NCI-H1092 (cell line): Measurements from ENCODE around the gene TEX26.

Experiments used
- DNase-seq: peaks from one replicate; lab custom pipeline; 2025; lab: John Stamatoyannopoulos, UW

The TEX26 gene

GRCh38 chr13:31011901-31012654 is 79.6 kb downstream of the TEX26 start:
- no peak for DNase-seq

DNA sequence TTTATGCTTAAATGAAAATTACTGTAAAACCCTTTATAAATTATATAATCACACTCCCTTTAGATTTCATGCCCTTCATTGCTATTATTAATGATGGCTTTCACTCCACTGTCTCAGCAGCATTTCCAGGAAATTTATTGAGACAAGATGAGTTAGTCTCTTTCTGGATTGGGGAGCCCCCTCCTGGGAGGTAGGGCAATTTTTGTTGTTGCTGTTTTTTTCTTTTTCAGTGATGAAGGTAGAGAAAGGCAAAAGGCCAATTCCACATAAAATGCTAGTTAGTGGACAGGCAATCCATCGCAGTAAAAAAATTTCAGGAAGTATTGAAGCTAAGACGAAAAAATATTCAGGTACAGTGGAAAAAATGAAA is 80.2 kb downstream of the TEX26 start:
- no peak for DNase-seq

DNA sequence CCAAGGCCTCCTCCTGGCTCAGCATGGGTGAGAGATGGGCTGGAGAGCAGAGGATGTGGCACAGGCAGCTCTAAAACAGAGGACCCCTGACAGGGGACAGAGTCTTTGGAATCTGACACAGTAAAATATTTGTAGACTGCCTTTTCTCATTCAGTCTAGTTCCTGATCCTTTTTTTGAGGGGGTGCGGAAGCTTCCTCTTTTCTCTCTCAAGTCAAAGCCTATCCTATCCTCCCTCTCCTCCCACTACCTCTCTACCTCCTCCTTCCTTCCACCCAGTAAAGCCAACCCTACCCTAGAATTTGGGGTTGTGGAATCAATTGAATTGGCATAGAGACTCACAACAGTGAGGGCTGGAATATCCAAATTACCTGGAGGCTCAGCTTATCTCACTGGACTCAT is 82.0 kb downstream of the TEX26 start:
- no peak for DNase-seq

GRCh38 chr13:31015199-31015598 is 82.7 kb downstream of the TEX26 start:
- no peak for DNase-seq

GRCh38 chr13:31016342-31017325 is 84.2 kb downstream of the TEX26 start:
- DNase-seq: no peak

DNA sequence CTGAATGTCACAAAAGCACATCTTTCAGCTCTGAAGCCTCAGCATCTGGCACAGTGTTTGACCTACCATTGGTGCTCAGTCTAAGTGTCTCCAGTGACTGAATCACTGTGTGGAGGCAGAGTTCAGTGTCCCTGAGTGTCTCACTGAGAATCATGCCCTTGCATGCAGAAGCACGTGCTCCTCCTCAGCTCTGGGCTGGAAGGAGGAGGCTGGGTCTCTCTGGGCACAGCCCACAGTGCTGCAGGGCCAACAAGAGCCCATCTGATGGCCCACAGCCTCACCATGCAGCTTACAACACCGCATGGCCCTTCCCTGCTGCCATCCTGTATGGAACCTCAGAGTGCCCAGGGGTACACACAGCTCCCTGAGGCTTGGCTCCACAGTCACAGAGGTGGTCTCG is 86.1 kb downstream of the TEX26 start:
- DNase-seq: no peak

DNA sequence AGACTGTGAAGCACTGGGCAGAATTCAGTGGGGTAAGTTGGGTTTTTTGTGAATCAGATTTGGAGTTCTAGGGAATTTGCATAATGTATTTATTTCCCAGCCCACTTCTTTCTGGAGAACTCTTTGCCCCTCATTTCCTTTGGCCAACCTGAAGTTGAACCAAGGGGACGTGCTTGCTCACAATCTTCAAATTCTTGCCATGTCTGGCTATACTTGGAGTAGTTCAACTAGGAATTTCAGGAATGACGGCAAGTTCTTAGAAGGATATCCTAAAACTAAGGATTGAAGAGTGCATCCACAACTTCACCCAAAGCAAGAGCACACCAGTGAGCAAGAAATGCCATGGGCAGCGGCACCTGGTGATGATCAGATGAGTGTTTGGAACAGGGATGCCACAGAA is 88.5 kb downstream of the TEX26 start:
- no peak for DNase-seq

GRCh38 chr13:31022288-31022895 is 89.9 kb downstream of the TEX26 start:
- no peak for DNase-seq

- DNase-seq: no peak
Observed at GRCh38 chr13:31022928-31023530, 90.6 kb downstream of the TEX26 start.
